PC-9 (cell line): ENCODE measurements around the gene LONRF2. TPM values are rescaled to one million over a fixed set of nuclear protein-coding genes. Genes with fewer than 3 reads are reported as not detected.

ENCODE experiments used
- BruUV-seq: library from RNA; stranded (reverse); fragments of 400-500 nt; replicated peaks from 2 replicates; lab custom pipeline; 2021; lab: Mats Ljungman, UMichigan
- CTCF ChIA-PET: fragments of 300-600 bp; sonication (Branson Sonifier 250); formaldehyde crosslinking; loops from one replicate; lab custom pipeline; 2022; ENCODE audit warnings: antibody characterized with exemption; lab: Charles Lee
- POLR2A ChIA-PET: fragments of 300-600 bp; sonication (Branson Sonifier 250); formaldehyde crosslinking; loops from one replicate; lab custom pipeline; 2022; ENCODE audit warnings: antibody characterized with exemption; ENCODE audit not compliant: unreplicated experiment; lab: Charles Lee
- DNase-seq, 2 experiments: peaks; one replicate each; pipeline versions ENCODE4 v3.0.0 to v3.0.0-alpha.2; 2015 to 2022; ENCODE audit warnings: mixed read lengths in 1 of 2
- H2AFZ ChIP-seq: fragments of 200-600 bp; sonication (generic); 2 replicates; pipeline ENCODE4 v1.8.1; 2017; ENCODE audit warnings: antibody characterized with exemption
- H3F3A ChIP-seq: fragments of 200-600 bp; sonication (generic); 2 replicates; pipeline ENCODE4 v1.8.1; 2017; ENCODE audit warnings: antibody characterized with exemption, mild to moderate bottlenecking, low read depth; ENCODE audit not compliant: insufficient read depth
- H3K27ac ChIP-seq: fragments of 200-600 bp; sonication (generic); 2 replicates; pipeline ENCODE4 v1.6.1; 2016; ENCODE audit warnings: mixed run types
- H3K27me3 ChIP-seq: fragments of 200-600 bp; sonication (generic); 2 replicates; pipeline ENCODE4 v1.6.1; 2016; ENCODE audit warnings: low read depth, mixed run types; ENCODE audit not compliant: insufficient read depth
- H3K36me3 ChIP-seq: fragments of 200-600 bp; sonication (generic); 2 replicates; pipeline ENCODE4 v1.6.1; 2016; ENCODE audit warnings: low read depth, mixed run types
- H3K4me1 ChIP-seq: fragments of 200-600 bp; sonication (generic); replicated peaks from 2 replicates; pipeline ENCODE4 v1.6.1; 2016; ENCODE audit warnings: mixed run types; ENCODE audit not compliant: insufficient read depth
- H3K4me2 ChIP-seq: fragments of 200-600 bp; sonication (generic); 2 replicates; pipeline ENCODE4 v1.6.1; 2017; ENCODE audit warnings: mixed run types
- H3K4me3 ChIP-seq: fragments of 200-600 bp; sonication (generic); 2 replicates; pipeline ENCODE4 v1.6.1; 2016; ENCODE audit warnings: mixed run types
- H3K79me2 ChIP-seq: fragments of 200-600 bp; sonication (generic); 2 replicates; pipeline ENCODE4 v1.6.1; 2017; ENCODE audit warnings: low read depth, mixed run types
- H3K9me2 ChIP-seq: fragments of 200-600 bp; sonication (generic); 2 replicates; pipeline ENCODE4 v1.8.1; 2017; ENCODE audit warnings: mild to moderate bottlenecking; ENCODE audit not compliant: insufficient read depth
- H3K9me3 ChIP-seq: fragments of 200-600 bp; sonication (generic); 2 replicates; pipeline ENCODE4 v1.8.1; 2016; ENCODE audit warnings: low read depth; ENCODE audit not compliant: insufficient read depth
- H4K20me1 ChIP-seq: fragments of 200-600 bp; sonication (generic); 2 replicates; pipeline ENCODE4 v1.8.1; 2017; ENCODE audit not compliant: insufficient read depth
- EZH2 ChIP-seq: fragments of 200-600 bp; sonication (generic); IDR thresholded peaks from 2 replicates; pipeline ENCODE4 v1.8.0; 2017; ENCODE audit warnings: antibody characterized with exemption, low read depth
- intact Hi-C: fragments of 100-400 bp; cut with micrococcal nuclease; formaldehyde crosslinking; loops from one replicate; pipeline ENCODE4 v1.10.0; 2022; ENCODE audit not compliant: unreplicated experiment
- total RNA-seq: library from RNA; stranded (reverse); gene quantifications from 2 replicates; pipeline ENCODE4 v1.2.3, GENCODE V29; 2021
- TF ChIP-seq, protein P1 (sequence below): fragments of 200-600 bp; sonication (generic); conservative IDR thresholded peaks from 2 replicates; pipeline ENCODE4 v1.6.1; 2017; ENCODE audit warnings: mixed run types, antibody characterized with exemption, mild to moderate bottlenecking, moderate library complexity

Gene LONRF2
- total RNA-seq, 1 experiment from 2014 or later = not detected

DNA sequence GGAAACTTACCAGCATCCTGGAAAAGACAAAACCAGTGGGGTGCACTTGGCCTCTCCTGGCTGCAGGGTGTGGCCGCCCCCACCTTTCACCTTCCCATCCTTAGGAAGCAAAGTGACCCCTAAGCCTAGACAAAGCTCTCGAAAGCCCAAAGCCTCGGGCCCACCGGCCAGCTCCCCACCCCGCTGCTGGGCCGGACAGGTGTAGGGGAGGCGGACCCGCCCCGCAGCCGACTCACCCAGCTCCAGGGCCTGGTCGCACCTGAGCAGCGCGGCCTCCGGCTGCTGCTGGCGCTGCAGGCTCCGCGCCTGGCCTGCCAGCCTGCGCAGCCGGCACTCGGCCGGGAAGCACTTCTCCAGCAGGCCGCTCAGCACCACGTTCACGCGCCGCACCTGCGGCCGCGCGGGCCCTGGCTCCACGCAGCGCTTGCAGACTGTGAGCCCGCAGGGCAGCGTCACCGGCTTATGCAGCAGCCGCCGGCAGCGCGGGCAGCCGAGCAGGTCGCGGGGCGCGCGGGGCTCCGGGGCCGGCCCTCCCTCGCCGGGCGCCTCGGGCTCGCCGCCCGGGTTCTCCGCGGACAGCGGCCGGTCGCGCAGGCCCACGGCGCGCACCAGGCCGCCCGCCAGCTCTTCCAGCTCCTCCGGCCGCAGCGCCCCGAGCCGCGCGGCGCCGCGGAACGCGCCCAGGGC lies 979 bp downstream of the LONRF2 start:
- BruUV-seq = no TSS peak
- no peaks in the 10 kb centered on the region for H3K36me3 ChIP-seq
- no peaks in the 10 kb centered on the region for H4K20me1 ChIP-seq
- intact Hi-C loops = no loop called here
- ChIA-PET CTCF (no interaction called here), POLR2A (no interaction called here)
- no peaks in the 10 kb centered on the region for H3K79me2 ChIP-seq
- H3K9me2 ChIP-seq = no peaks in the 10 kb centered on the region
- H3K4me1 ChIP-seq = no peaks in the 10 kb centered on the region
- H3K9me3 ChIP-seq = peaks cover 20% of the 10 kb centered on the region
- no peak overlapping the region for H3K4me2 ChIP-seq
- no peak overlapping the region for H2AFZ ChIP-seq
- H3K4me3 ChIP-seq = no peak overlapping the region
- DNase-seq = no peak
- no peak overlapping the region for H3K27ac ChIP-seq
- peaks cover 4% of the 10 kb centered on the region; the same call in 1 of the 2 replicates for H3K27me3 ChIP-seq
- no peak for TF ChIP-seq EZH2
- TF ChIP-seq, protein P1, sequence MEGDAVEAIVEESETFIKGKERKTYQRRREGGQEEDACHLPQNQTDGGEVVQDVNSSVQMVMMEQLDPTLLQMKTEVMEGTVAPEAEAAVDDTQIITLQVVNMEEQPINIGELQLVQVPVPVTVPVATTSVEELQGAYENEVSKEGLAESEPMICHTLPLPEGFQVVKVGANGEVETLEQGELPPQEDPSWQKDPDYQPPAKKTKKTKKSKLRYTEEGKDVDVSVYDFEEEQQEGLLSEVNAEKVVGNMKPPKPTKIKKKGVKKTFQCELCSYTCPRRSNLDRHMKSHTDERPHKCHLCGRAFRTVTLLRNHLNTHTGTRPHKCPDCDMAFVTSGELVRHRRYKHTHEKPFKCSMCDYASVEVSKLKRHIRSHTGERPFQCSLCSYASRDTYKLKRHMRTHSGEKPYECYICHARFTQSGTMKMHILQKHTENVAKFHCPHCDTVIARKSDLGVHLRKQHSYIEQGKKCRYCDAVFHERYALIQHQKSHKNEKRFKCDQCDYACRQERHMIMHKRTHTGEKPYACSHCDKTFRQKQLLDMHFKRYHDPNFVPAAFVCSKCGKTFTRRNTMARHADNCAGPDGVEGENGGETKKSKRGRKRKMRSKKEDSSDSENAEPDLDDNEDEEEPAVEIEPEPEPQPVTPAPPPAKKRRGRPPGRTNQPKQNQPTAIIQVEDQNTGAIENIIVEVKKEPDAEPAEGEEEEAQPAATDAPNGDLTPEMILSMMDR = no peak
- no peaks in the 10 kb centered on the region for H3F3A ChIP-seq

DNA sequence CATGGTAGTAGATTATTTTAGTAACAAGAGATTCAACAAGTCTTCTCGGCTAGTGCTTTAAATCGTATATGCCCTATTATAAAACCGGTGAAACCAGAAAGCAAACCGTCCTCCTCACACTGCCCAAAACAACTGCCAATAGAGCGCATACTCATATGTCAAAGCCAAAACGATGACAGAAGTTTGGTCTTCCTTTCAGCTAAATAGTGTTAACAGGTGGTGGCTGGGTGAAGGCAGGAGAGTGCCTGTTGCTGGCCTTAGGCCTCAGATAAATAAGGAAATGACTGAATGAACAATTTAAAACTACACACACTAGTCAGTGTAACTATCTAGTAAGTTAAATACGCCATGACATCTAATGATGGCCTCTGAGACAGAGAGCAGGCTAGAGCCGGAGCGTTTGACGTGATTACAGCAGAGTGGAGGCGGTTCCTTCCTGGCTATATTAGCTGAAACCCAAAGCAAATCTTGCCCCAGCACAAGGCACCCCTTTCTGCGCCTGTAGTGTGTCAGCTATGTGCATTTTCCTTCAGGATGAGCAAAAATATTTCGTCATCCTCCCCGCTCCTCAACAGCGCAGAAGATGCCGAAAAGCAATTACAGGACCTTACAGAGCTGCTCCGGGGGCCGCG lies 1.6 kb downstream of the LONRF2 start:
- no TSS peak for BruUV-seq
- CTCF ChIA-PET = no interaction called here
- peaks cover 4% of the 10 kb centered on the region; the same call in 1 of the 2 replicates for H3K27me3 ChIP-seq
- DNase-seq = no peak
- H3K27ac ChIP-seq = no peak overlapping the region
- POLR2A ChIA-PET = no interaction called here
- no peaks in the 10 kb centered on the region for H4K20me1 ChIP-seq
- intact Hi-C loops = no loop called here
- no peaks in the 10 kb centered on the region for H3K36me3 ChIP-seq
- TF ChIP-seq, protein P1 = no peak
- no peak overlapping the region for H3K4me2 ChIP-seq
- H3K79me2 ChIP-seq = no peaks in the 10 kb centered on the region
- no peak overlapping the region for H3K4me3 ChIP-seq
- H3K9me2 ChIP-seq = no peaks in the 10 kb centered on the region
- peaks cover 20% of the 10 kb centered on the region for H3K9me3 ChIP-seq
- no peak overlapping the region for H2AFZ ChIP-seq
- no peaks in the 10 kb centered on the region for H3K4me1 ChIP-seq
- no peaks in the 10 kb centered on the region for H3F3A ChIP-seq

DNA sequence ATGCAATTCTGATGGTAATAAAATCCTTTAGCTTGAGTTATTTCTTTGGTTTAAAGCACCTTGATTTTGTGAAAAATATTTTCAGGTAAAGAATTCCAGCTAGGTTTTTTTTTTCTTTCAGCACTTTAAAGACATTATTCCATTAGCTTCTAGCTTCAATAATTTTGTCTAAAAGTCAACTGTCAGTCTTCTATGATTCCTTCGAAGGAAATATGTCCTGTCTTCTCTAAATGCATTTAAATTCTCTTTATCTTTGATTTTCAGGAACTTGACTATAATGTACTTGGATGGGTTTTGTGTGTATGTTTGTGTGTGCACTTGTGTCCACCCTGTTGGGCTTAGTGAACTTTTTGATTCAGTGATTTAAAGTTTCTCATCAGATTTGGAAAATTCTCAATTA lies 4.7 kb downstream of the LONRF2 start:
- ChIA-PET CTCF (no interaction called here), POLR2A (no interaction called here)
- Histone ChIP-seq H3K4me3 (no peak overlapping the region), H3K27me3 (no peaks in the 10 kb centered on the region), H3K9me3 (peaks cover 20% of the 10 kb centered on the region), H3K4me1 (no peaks in the 10 kb centered on the region), H3K27ac (no peak overlapping the region), H4K20me1 (no peaks in the 10 kb centered on the region), H3K9me2 (no peaks in the 10 kb centered on the region), H3K4me2 (no peak overlapping the region), H3K79me2 (no peaks in the 10 kb centered on the region), H3F3A (no peaks in the 10 kb centered on the region), H2AFZ (no peak overlapping the region), H3K36me3 (no peaks in the 10 kb centered on the region)
- intact Hi-C loops = no loop called here
- no TSS peak for BruUV-seq
- DNase-seq = no peak
- no peak for TF ChIP-seq EZH2
- TF ChIP-seq, protein P1 = no peak
